HG03558 (cell line): ENCODE data around the gene HIGD1A.

ENCODE experiments used
- ATAC-seq: cut with Tn5 transposase; IDR thresholded peaks from one replicate; pipeline ENCODE4 v1.9.1; 2021; ENCODE audit warnings: moderate number of reproducible peaks; ENCODE audit not compliant: unreplicated experiment; ENCODE audit errors: extremely low read depth

HIGD1A gene

DNA sequence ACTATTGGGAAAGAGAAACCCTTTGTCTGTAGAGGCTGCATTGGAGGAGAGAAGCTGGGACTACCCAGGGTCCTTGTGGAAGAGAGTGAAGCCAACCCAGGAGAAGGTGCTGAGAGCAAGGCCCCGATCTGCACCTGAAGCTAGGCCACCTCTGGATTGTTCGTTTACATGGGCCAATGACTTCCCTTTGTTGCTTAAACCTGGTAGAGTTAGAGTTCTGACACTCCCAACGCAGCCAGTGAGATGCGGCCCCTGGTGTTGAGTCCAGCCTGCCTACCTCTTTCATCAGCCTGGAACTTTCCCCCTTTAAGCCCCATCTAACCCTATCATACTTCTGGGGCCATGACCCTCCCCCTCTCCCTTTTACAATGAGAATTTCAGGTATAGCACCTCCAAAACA is 62.0 kb downstream of the HIGD1A start:
- no peak for ATAC-seq

DNA sequence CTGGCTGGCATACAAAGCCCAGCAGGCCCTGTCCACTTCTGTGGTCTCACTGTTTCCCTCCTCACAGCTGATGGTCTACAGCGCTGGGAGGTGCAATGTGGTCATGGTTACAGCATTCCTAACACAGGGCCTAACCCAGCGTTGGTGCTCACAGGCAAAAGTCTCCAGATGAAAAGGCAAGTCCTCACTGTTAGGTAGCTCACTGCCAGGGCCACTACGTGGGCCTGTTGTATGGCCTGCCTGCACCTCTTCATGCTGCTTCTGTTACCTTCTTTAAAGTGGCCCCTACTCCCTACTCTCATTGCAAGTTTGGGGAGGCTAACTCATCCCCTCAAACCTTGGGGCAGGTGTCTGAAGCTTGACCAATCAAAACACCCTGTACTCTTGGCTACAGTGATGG is 62.5 kb downstream of the HIGD1A start:
- ATAC-seq = no peak

DNA sequence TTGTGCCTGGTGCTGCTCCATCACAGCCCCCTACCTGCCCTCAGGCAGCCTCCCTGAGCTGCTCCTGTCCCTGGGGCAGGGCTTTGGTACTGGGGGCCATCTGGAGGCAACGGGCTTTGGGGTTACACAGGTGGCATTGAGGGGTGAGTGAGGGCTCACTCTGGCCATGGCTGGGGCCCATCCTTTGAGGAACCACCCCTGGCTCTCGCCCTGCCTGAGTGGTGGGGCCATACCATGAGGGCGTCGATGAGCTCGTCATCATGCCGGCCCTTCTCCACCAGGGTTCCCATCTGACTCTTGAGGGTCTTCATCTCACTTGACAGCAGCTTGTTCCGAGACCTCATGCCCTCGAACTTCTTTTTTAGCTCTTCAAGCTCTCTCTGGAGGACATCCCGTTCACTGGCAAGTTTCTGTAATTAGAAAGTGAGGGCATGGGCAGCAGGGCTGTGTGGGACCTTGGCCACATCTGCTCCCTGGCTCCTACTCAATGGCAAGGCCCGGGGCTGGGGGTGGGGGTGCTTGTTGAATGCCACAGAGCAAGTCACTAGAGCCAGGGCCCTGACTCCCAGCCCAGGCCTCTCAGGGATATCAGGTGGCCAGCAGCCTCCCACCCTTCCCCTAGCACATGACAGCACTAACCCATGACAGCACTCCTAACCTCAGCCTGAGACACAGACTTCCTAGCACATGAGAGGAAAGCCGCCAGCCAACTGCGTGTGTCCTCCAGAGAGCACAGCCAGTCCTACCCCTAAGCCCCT is 64.7 kb downstream of the HIGD1A start:
- no peak for ATAC-seq

DNA sequence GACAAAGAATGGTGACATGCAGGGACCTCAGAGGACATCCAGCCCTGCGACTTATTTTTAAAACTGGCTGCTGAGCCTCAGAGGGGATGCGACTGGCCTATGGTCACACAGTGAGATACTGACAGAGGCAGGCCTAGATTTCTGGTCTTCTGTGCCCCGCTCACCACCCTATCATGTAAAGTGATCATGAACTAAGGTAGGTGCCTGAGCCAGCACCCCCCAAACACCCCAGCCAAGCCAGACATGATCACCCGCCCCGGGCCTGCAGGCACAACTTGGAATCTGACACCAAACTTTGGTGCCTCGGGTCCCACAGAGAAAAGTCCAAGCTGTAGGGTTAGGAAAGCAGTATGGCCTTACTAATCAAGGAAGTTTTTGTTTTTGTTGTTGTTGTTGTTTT is 67.8 kb downstream of the HIGD1A start:
- no peak for ATAC-seq

DNA sequence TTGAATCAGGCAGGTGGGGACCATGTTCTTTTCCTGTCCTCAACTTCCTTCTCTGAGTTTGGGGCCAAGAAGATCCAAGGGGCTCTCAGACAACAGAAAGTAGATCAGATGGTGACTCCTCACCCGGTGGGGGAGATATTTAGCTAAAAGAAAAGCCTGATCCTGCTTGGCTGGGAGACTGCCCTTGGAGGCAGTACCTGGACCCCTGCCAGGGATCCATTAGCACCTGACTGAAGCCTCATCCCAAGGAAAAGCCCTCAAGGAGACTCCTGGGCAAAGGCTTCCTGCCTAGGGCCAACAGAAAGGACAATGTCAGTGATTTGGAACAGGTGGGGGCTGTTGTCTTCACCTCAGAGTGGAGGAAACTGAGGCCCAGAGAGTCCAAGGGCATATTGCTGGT is 68.2 kb downstream of the HIGD1A start:
- no peak for ATAC-seq

DNA sequence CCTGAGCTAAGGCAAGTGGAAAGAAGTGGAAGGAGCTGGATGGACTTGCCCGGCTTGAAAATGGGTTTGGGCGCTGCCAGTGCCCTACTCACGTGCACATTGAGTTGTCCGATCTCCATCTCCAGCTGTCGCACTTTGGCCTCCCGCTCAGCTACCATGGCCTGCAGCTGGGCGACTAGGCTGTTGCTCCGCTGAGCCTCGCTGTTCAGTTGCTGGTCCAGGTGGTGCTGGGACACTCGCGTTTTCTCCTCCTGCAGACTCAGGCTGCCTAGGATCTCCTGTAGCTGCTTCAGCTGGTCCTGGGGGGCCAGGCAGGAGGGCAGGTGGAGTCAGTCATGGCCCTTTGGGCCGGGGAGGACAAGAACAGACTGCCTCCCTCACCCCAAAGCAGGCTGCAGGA is 68.7 kb downstream of the HIGD1A start:
- no peak for ATAC-seq

DNA sequence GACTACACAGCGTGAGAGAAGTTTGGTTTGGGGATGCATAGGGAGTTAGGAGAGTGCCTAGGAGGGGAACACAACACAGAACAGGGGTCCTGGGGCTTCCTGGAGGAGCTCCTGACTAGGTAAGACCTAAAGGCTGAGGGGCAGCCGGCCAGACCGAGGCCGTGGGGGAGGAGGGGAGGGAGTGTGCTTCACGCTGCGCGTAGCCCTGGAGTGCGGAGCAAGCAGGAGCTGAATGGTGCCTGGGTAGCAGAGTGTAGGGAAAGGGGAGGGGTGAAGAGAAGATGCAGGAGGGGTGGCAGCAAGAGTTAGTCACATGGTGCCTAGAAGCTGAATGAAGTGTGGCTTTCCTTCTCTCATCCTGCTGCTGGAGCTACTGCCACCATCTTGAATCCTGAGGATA is 69.3 kb downstream of the HIGD1A start:
- ATAC-seq = no peak

DNA sequence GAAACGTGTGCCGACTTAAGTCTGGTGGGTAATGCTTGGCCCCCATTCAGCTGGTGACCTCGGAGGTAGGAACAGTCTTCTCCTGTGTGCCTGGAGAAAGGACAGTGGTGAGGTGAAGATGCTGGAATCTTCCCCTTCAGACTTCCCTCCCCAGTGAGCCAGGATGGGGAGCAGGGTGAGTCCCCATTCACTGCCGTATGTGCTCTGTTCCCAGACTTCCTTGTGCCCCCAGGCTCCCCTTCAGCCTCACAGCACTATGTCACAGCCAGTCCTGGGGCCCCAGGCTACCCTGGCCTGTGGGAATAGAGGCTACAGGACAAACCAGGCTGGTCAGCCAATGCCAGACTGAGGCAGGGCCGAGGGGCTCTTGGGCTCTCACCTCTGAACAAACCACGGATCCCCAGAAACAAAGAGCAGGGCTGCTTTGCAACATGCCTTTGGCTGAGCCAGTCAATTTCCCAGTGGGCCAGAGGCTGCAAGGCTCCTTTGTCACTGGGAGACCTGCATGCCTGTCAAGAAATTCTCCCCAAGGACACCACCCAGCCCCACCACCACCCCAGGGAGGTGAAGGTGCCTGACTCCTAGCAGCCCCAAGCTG is 69.9 kb downstream of the HIGD1A start:
- ATAC-seq = no peak

DNA sequence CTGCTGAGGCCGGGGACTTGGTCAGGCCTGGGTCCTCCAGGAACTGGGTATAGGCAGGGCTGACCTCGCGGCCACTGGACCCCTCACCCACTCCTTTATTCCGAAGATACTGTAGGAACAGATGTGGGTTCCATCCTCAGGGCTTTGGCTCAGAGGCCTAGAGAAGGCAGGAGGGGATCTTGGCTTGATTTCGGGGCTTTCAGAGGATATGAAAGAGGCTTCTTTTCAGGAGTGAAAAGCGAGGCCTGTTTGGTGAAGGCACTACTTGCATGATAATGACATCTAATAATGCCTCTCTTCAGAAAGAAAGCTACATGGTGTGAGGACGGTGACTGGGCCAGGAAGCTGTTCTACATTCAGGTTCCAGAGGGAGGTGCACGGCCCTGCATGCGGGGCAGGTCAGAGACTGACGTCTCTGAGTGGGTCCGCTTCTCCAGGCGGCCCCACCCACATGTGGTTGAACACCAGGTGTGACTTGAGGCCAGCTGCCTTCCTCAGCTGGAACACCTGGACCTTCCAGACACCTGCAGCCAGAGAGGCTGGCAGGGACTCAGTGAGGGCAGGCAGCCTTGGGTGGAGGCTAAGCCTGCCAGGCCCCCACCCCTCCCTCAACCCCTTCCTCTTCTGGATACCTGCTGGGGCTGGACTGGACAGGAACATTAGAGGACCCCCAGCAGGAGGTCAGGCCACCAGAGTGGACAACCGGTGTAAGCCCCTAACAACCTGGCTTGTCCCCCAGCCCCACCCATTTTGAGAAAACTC is 70.6 kb downstream of the HIGD1A start:
- no peak for ATAC-seq
